Adrenal gland (tissue), 12 donors: ENCODE data around the gene OGFRL1. TPM values are rescaled to one million over a fixed set of nuclear protein-coding genes. Genes with fewer than 3 reads are reported as not detected.

Source experiments
- DNase-seq, 7 donors: peaks; one replicate each; pipeline ENCODE4 v3.0.0-alpha.2; 2019 to 2020
- H3K27ac ChIP-seq, 5 donors: fragments of 200-600 bp; sonication (generic) in 4 of 5; 1 replicate in 3 of 5; 2 replicates in 2 of 5; pipeline versions ENCODE4 v1.5.1 to v1.8.0; 2016 to 2020; ENCODE audit warnings: mild to moderate bottlenecking in 1 of 5
- H3K27me3 ChIP-seq: fragments of 200-600 bp; 2 replicates; pipeline ENCODE4 v1.8.0; 2021
- H3K36me3 ChIP-seq, 2 donors: fragments of 200-600 bp; replicated peaks in 1 of 2; 1 replicate in 1 of 2; 2 replicates in 1 of 2; pipeline versions ENCODE4 v1.5.1 to v1.8.0; 2018 to 2022
- H3K4me1 ChIP-seq, 2 donors: fragments of 200-600 bp; replicated peaks in 1 of 2; 1 replicate in 1 of 2; 2 replicates in 1 of 2; pipeline versions ENCODE4 v1.5.1 to v1.8.0; 2018 to 2021
- H3K4me3 ChIP-seq, 4 donors: fragments of 200-600 bp; sonication (generic) in 3 of 4; one replicate each; pipeline ENCODE4 v1.5.1; 2016 to 2018
- H3K9me3 ChIP-seq, 3 donors: fragments of 200-600 bp; sonication (generic) in 1 of 3; replicated peaks in 1 of 3; 1 replicate in 2 of 3; 2 replicates in 1 of 3; pipeline versions ENCODE4 v1.5.1 to v1.8.0; 2016 to 2021
- POLR2A ChIP-seq, 2 donors: fragments of 450-650 bp; IDR thresholded peaks; one replicate each; pipeline ENCODE4 v1.6.1; 2017; ENCODE audit warnings: antibody characterized with exemption in 2 of 2, mild to moderate bottlenecking in 2 of 2, moderate library complexity in 1 of 2
- WGBS, 4 donors: extraction: QIAGEN DNeasy Blood & Tissue Kit in 2 of 4; methylation state at CpG; one replicate each; pipeline versions ENCODE4 v1.1.5 to v1.1.7; 2013 to 2017; 5-methylcytosine and 5-hydroxymethylcytosine counted together
- intact Hi-C, 2 donors: fragments of 100-400 bp; cut with DNase I; formaldehyde crosslinking; loops; one replicate each; pipeline versions ENCODE4 v1.14.1 to v1.15.0; 2022 to 2023
- polyA plus RNA-seq, 3 donors: library from polyadenylated mRNA; stranded (reverse); fragments of 200-250 nt in 2 of 3; fragments of 350-450 nt in 1 of 3; fragmentation: Illumina TruSeq in 1 of 3; extraction: RNeasy Lipid Tissue Mini Kit (QIAGEN cat#74804) in 1 of 3; gene quantifications; one replicate each; pipeline ENCODE4 v1.2.3, GENCODE V29; 2013 to 2014
- total RNA-seq, 9 donors: library from RNA; depleted of rRNA in 4 of 9; stranded (reverse); fragments of >200 nt in 4 of 9; fragments of 120-200 nt in 1 of 9; fragmentation: NEBNext Ultra II Directional in 1 of 9; extraction: Animal tissue kit (Norgen Biotek cat#: 25700) in 1 of 9; gene quantifications; one replicate each; pipeline versions ENCODE4 v1.1.0 to v1.2.4, GENCODE V29; 2013 to 2023
- TF ChIP-seq, protein P1 (sequence below), 6 experiments: fragments of 450-650 bp in 4 of 6; fragments of 200-600 bp in 2 of 6; sonication (generic) in 1 of 6; IDR thresholded peaks; 1 replicate in 5 of 6; 2 replicates in 1 of 6; pipeline versions ENCODE4 v1.5.1 to v1.8.0; 2016 to 2021; ENCODE audit warnings: antibody characterized with exemption in 6 of 6, mild to moderate bottlenecking in 2 of 6, moderate library complexity in 1 of 6
- donor health status: healthy with polysubstance abuse.
- donor health status: Bipolar disorder and iron deficiency.
- donor health status: DM: yes; HTN: yes; CAD: no.
- donor health status: DM: no; HTN: no; CAD: no.
- donor health status: DM: no; HTN: no; CAD: no.
- donor health status: DM: yes; HTN: yes; CAD: no.

Gene OGFRL1
- total and polyA plus RNA-seq, 12 donors, result 5.3 to 33.4 (median 13.8) TPM

GRCh38 chr6:71246596-71246995, 42.0 kb upstream of the OGFRL1 start:
- 87 to 94% (median 90%) methylated on average over 2 of the region's 2 CpGs for WGBS, 4 donors
- intact Hi-C loops, result no loop called here
- no peak for TF ChIP-seq POLR2A (IDR thresholded peaks at IDR 0.05)
- TF ChIP-seq, protein P1, sequence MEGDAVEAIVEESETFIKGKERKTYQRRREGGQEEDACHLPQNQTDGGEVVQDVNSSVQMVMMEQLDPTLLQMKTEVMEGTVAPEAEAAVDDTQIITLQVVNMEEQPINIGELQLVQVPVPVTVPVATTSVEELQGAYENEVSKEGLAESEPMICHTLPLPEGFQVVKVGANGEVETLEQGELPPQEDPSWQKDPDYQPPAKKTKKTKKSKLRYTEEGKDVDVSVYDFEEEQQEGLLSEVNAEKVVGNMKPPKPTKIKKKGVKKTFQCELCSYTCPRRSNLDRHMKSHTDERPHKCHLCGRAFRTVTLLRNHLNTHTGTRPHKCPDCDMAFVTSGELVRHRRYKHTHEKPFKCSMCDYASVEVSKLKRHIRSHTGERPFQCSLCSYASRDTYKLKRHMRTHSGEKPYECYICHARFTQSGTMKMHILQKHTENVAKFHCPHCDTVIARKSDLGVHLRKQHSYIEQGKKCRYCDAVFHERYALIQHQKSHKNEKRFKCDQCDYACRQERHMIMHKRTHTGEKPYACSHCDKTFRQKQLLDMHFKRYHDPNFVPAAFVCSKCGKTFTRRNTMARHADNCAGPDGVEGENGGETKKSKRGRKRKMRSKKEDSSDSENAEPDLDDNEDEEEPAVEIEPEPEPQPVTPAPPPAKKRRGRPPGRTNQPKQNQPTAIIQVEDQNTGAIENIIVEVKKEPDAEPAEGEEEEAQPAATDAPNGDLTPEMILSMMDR (IDR thresholded peaks at IDR 0.05), result no peak
- H3K36me3 ChIP-seq, result no peaks in the 10 kb centered on the region
- DNase-seq, result no peak
- no peaks in the 10 kb centered on the region for H3K9me3 ChIP-seq
- no peak overlapping the region for H3K27ac ChIP-seq
- H3K4me3 ChIP-seq, result no peak overlapping the region
- H3K27me3 ChIP-seq, result no peaks in the 10 kb centered on the region
- H3K4me1 ChIP-seq, result peaks cover 0 to 14% of the 10 kb centered on the region in 2 donors

DNA sequence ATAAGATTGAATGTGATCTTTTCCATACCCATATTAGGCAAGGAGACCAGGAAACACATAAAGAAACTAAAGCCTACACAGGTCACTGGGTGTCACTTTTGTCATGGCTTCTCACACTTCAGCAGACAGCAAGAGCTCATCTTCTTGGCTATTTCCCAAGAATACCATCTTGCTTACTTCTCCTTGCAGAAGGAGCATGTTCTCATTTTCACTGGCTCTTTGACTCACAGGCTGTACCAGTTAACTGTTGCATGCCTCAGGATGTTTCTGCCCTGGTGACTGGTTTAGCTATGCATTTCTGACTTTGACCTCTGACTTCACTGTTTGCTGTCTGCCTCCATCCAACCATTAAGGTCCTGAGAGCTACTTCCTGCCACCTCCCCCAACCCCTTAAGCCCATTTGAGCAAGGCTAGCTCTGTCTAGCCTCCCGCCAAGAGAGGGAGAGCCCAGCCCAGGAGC, 40.3 kb upstream of the OGFRL1 start:
- Histone ChIP-seq H3K4me3 (no peak overlapping the region), H3K27ac (no peak overlapping the region), H3K27me3 (no peaks in the 10 kb centered on the region), H3K4me1 (peaks cover 0 to 18% of the 10 kb centered on the region in 2 donors), H3K36me3 (no peaks in the 10 kb centered on the region), H3K9me3 (no peaks in the 10 kb centered on the region)
- WGBS, 4 donors, result 50 to 81% (median 62%) methylated on average over 1 of the region's 1 CpG
- TF ChIP-seq, protein P1 (IDR thresholded peaks at IDR 0.05), result no peak
- DNase-seq, result peak in 1 of 7 donors; percentile 9
- intact Hi-C loops, result no loop called here

DNA sequence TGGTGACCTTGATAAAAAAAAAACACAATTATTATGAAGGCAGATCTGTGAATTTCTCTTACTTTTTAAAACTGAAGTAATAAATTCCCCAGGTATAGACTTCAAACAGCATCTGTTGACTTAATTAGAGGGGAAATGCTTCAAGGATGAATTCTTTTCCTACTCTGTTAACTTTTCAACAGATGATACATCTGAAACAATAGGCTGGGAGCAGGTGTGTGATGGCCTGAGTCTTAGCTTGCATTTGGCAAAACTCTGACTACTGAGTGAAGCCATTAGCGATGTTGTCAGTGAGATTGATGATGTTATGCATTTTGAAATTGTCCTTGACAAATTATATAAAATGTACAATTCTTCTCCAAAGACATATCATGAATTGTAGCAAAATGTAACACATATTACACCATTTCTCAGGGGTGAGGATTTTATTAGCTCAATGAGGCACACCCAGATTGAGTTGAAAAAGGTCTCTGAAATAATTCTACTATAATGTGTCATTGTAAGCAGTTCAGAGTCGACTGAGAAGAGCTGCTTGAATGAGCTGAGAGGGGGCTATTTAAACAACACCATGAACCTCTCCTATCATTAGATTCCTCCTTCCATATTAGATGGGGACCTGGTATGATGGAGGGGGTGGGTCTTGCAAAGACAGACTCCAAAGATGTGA, 39.6 kb upstream of the OGFRL1 start:
- Histone ChIP-seq H3K9me3 (no peaks in the 10 kb centered on the region), H3K36me3 (no peaks in the 10 kb centered on the region), H3K27ac (no peak overlapping the region), H3K4me3 (no peak overlapping the region), H3K27me3 (no peaks in the 10 kb centered on the region), H3K4me1 (peaks cover 0 to 18% of the 10 kb centered on the region in 2 donors)
- DNase-seq, result no peak
- TF ChIP-seq, protein P1 (IDR thresholded peaks at IDR 0.05), result no peak
- no peak for TF ChIP-seq POLR2A (IDR thresholded peaks at IDR 0.05)
- intact Hi-C loops, result no loop called here
- WGBS, 4 donors, result 67 to 91% (median 75%) methylated on average over 2 of the region's 2 CpGs

DNA sequence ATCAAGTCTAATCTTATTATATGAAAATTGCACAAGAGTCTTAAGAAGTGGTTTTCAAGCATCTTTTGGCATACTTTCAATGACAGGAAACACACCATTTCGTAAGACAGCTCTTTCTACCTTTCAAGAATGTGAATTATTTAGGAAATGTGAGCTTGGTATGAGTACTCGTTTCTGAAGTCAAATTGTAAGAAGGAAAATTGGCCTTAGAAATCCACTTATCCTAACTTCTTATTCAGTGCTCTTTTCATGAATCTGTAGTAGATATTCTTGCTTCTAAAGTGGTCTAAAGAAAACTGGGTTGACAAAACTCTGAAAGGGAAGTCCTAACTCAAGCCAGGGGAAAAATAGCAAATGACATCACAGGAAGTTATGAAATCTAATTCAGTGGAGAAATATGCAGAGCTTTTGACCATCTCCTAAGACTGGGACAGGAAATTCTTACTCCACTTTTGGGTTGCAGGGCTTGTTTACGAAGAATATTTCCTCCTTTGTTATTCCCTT, 38.5 kb upstream of the OGFRL1 start:
- TF ChIP-seq POLR2A (IDR thresholded peaks at IDR 0.05), result no peak
- TF ChIP-seq, protein P1 (IDR thresholded peaks at IDR 0.05), result no peak
- H3K9me3 ChIP-seq, result no peaks in the 10 kb centered on the region
- peaks cover 0 to 18% of the 10 kb centered on the region in 2 donors for H3K4me1 ChIP-seq
- intact Hi-C loops, result loop anchor here in 1 of 2 donors (2.0 kb wide), 1 partner anchor 49 kb away; no protein-coding TSS in a partner anchor
- H3K27me3 ChIP-seq, result no peaks in the 10 kb centered on the region
- WGBS, 4 donors, result 25 to 40% (median 29%) methylated on average over 3 of the region's 3 CpGs
- H3K36me3 ChIP-seq, result no peaks in the 10 kb centered on the region
- H3K27ac ChIP-seq, result peak overlapping the region in 4 of 5 donors; percentile 39 to 66 (median 55)
- no peak overlapping the region for H3K4me3 ChIP-seq
- no peak for DNase-seq
